Measurements from ENCODE around the gene ZFAND3. TPM values are rescaled to one million over a fixed set of nuclear protein-coding genes. Genes with fewer than 3 reads are reported as not detected.
A peak's percentile ranks its signal among the peaks of the same experiment; 100 is the strongest.

ZFAND3 gene
- total RNA-seq, 1 donor from 2014 or later, result 131 TPM

- no peaks in the 10 kb centered on the region for H3K27me3 ChIP-seq (ENCODE audit: insufficient read depth, low read length)
- peaks cover 73% of the 10 kb centered on the region for H3K79me2 ChIP-seq (ENCODE audit: insufficient read depth, low read length)
- FAIRE-seq, result no peak
- no peaks in the 10 kb centered on the region for H3K36me3 ChIP-seq (ENCODE audit: insufficient read depth, low read length)
- Mint-ChIP-seq H3K27ac (ENCODE audit: unreplicated experiment) (peak overlapping the region; percentile 19), H3K4me3 (ENCODE audit: unreplicated experiment) (peak overlapping the region; percentile 16), H3K27me3 (ENCODE audit: low read depth, unreplicated experiment) (no peaks in the 10 kb centered on the region), H3K4me1 (ENCODE audit: low read depth, unreplicated experiment) (peaks cover 28% of the 10 kb centered on the region), H3K36me3 (ENCODE audit: low read depth, unreplicated experiment) (peaks cover 37% of the 10 kb centered on the region), H3K9me3 (ENCODE audit: unreplicated experiment) (peaks cover 11% of the 10 kb centered on the region)
- no peak overlapping the region for H2AFZ ChIP-seq (ENCODE audit: low read depth, low read length)
- no peaks in the 10 kb centered on the region for H3K9me3 ChIP-seq (ENCODE audit: insufficient read depth, low read depth, low read length)
- DNase-seq (ENCODE audit: low read depth), result no peak
- H4K20me1 ChIP-seq (ENCODE audit: insufficient read depth, low read length), result peaks cover 93% of the 10 kb centered on the region
- H3K4me3 ChIP-seq (ENCODE audit: insufficient read depth, low read depth, low read length), result no peak overlapping the region
- H3K4me2 ChIP-seq (ENCODE audit: low read length), result no peak overlapping the region
- H3K9ac ChIP-seq (ENCODE audit: low read length), result no peak overlapping the region
- TF ChIP-seq CTCF (IDR thresholded peaks at IDR 0.05; ENCODE audit: insufficient read depth, low read depth, low read length) (no peak), EZH2 (IDR thresholded peaks at IDR 0.05; ENCODE audit: insufficient read depth, low read length) (no peak)
- peaks cover 5% of the 10 kb centered on the region for H3K4me1 ChIP-seq (ENCODE audit: insufficient read depth, low read length)
- no peak overlapping the region for H3K27ac ChIP-seq (ENCODE audit: low read depth, low read length)
Observed at GRCh38 chr6:37966801-37967200, 147.3 kb downstream of the ZFAND3 start.

GRCh38 chr6:37967651-37968050 lies 148.1 kb downstream of the ZFAND3 start:
- Histone ChIP-seq H3K79me2 (ENCODE audit: insufficient read depth, low read length) (peaks cover 77% of the 10 kb centered on the region), H3K9ac (ENCODE audit: low read length) (no peak overlapping the region), H4K20me1 (ENCODE audit: insufficient read depth, low read length) (peaks cover 94% of the 10 kb centered on the region), H3K9me3 (ENCODE audit: insufficient read depth, low read depth, low read length) (no peaks in the 10 kb centered on the region), H3K27ac (ENCODE audit: low read depth, low read length) (no peak overlapping the region), H3K4me1 (ENCODE audit: insufficient read depth, low read length) (peaks cover 5% of the 10 kb centered on the region), H3K4me2 (ENCODE audit: low read length) (no peak overlapping the region), H3K27me3 (ENCODE audit: insufficient read depth, low read length) (no peaks in the 10 kb centered on the region), H2AFZ (ENCODE audit: low read depth, low read length) (no peak overlapping the region), H3K36me3 (ENCODE audit: insufficient read depth, low read length) (no peaks in the 10 kb centered on the region), H3K4me3 (ENCODE audit: insufficient read depth, low read depth, low read length) (no peak overlapping the region)
- no peaks in the 10 kb centered on the region for H3K27me3 Mint-ChIP-seq (ENCODE audit: low read depth, unreplicated experiment)
- TF ChIP-seq EZH2 (IDR thresholded peaks at IDR 0.05; ENCODE audit: insufficient read depth, low read length) (no peak), CTCF (IDR thresholded peaks at IDR 0.05; ENCODE audit: insufficient read depth, low read depth, low read length) (no peak)
- H3K4me1 Mint-ChIP-seq (ENCODE audit: low read depth, unreplicated experiment), result peaks cover 26% of the 10 kb centered on the region
- peaks cover 10% of the 10 kb centered on the region for H3K9me3 Mint-ChIP-seq (ENCODE audit: unreplicated experiment)
- H3K36me3 Mint-ChIP-seq (ENCODE audit: low read depth, unreplicated experiment), result peaks cover 30% of the 10 kb centered on the region
- FAIRE-seq, result no peak
- peak overlapping the region; percentile 43 for H3K4me3 Mint-ChIP-seq (ENCODE audit: unreplicated experiment)
- no peak for DNase-seq (ENCODE audit: low read depth)
- H3K27ac Mint-ChIP-seq (ENCODE audit: unreplicated experiment), result no peak overlapping the region

- H3K4me1 ChIP-seq (ENCODE audit: insufficient read depth, low read length), result peaks cover 2% of the 10 kb centered on the region
- no peak for FAIRE-seq
- peaks cover 18% of the 10 kb centered on the region for H3K36me3 Mint-ChIP-seq (ENCODE audit: low read depth, unreplicated experiment)
- no peak for DNase-seq (ENCODE audit: low read depth)
- no peak overlapping the region for H3K27ac Mint-ChIP-seq (ENCODE audit: unreplicated experiment)
- no peak overlapping the region for H3K27ac ChIP-seq (ENCODE audit: low read depth, low read length)
- H3K4me1 Mint-ChIP-seq (ENCODE audit: low read depth, unreplicated experiment), result peaks cover 28% of the 10 kb centered on the region
- H3K4me2 ChIP-seq (ENCODE audit: low read length), result no peak overlapping the region
- peaks cover 3% of the 10 kb centered on the region for H3K9me3 Mint-ChIP-seq (ENCODE audit: unreplicated experiment)
- no peaks in the 10 kb centered on the region for H3K27me3 Mint-ChIP-seq (ENCODE audit: low read depth, unreplicated experiment)
- H3K4me3 ChIP-seq (ENCODE audit: insufficient read depth, low read depth, low read length), result no peak overlapping the region
- peaks cover 90% of the 10 kb centered on the region for H4K20me1 ChIP-seq (ENCODE audit: insufficient read depth, low read length)
- no peak overlapping the region for H3K9ac ChIP-seq (ENCODE audit: low read length)
- H2AFZ ChIP-seq (ENCODE audit: low read depth, low read length), result no peak overlapping the region
- no peak overlapping the region for H3K4me3 Mint-ChIP-seq (ENCODE audit: unreplicated experiment)
- no peaks in the 10 kb centered on the region for H3K9me3 ChIP-seq (ENCODE audit: insufficient read depth, low read depth, low read length)
- H3K36me3 ChIP-seq (ENCODE audit: insufficient read depth, low read length), result no peaks in the 10 kb centered on the region
- no peaks in the 10 kb centered on the region for H3K27me3 ChIP-seq (ENCODE audit: insufficient read depth, low read length)
- TF ChIP-seq EZH2 (IDR thresholded peaks at IDR 0.05; ENCODE audit: insufficient read depth, low read length) (no peak), CTCF (IDR thresholded peaks at IDR 0.05; ENCODE audit: insufficient read depth, low read depth, low read length) (no peak)
- peaks cover 96% of the 10 kb centered on the region for H3K79me2 ChIP-seq (ENCODE audit: insufficient read depth, low read length)
Observed at GRCh38 chr6:37971266-37971665, 151.7 kb downstream of the ZFAND3 start.

All from astrocyte (in vitro differentiated cells and primary cell).